ENCODE data around the gene ALAS1. TPM values are rescaled to one million over a fixed set of nuclear protein-coding genes. Genes with fewer than 3 reads are reported as not detected.
A peak's percentile ranks its signal among the peaks of the same experiment; 100 is the strongest.
"Not testable (repeated sequence)": the region's sequence is repeated elsewhere in the genome, so short reads cannot be mapped to it uniquely, and the experiment has no call there.

ALAS1 gene
- 47.8 and 53.0 TPM in 2 replicates for total RNA-seq
- long read RNA-seq, transcript ALAS1-204 (11 exons, 2,125 nt), result major isoform, 45 of 85 reads
- long read RNA-seq, transcript ALAS1-201 (11 exons, 2,212 nt), result minor isoform, 5 of 85 reads
- long read RNA-seq, transcript ALAS1-205 (12 exons, 2,356 nt), result minor isoform, 18 of 85 reads
- long read RNA-seq, partial matches to known transcripts, result 12 of 85 reads
- long read RNA-seq, other reads (novel, unspliced or antisense), result 5 of 85 reads

DNA sequence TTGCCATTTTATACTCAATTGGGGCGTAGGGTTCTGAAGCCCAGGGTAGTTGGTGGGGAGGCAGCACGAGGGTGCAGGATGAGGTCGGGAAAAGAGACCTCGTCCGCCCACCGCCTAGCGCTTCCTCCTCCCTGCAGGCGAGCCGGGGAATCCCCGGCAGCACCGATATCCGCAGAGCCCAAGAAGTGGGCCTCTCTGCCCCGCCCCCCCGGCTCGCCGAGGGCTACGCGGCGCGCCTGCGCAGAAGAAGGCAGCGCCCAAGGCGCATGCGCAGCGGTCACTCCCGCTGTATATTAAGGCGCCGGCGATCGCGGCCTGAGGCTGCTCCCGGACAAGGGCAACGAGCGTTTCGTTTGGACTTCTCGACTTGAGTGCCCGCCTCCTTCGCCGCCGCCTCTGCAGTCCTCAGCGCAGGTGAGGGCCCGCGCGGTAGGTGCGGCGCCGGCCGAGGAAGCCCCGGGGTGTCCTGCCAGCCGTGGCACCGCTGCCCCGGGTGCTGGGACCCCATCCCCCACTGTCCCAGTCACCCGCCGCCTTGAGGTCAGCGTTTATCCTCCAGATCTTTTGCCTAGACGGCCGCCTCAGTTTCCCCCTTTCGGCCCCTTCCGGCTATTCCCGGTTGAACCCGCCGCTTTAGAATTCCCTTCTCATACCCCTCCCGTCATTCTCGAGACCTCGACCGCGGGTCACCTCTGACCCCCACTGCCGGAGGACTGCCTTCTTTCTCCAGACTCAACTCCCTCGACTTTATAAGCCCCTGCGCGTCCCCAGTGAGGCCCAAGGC, at the start of gene ALAS1:
Gene ALAS1, plus strand, starts transcription at position 319 of the 784 bp plus-strand sequence. CDS start 1,082 bp downstream, outside the sequence.
- Mint-ChIP-seq H3K27me3 (ENCODE audit: low read depth) (no peaks in the 10 kb centered on the region), H3K27ac (ENCODE audit: unreplicated experiment) (peak within 1 kb of the TSS; percentile 98), H3K9me3 (no peaks in the 10 kb centered on the region), H3K36me3 (ENCODE audit: low read depth) (peaks cover 6% of the 10 kb centered on the region), H3K4me1 (peaks cover 26% of the 10 kb centered on the region), H3K4me3 (peak within 1 kb of the TSS; percentile 99)
- TF ChIP-seq, protein P1, sequence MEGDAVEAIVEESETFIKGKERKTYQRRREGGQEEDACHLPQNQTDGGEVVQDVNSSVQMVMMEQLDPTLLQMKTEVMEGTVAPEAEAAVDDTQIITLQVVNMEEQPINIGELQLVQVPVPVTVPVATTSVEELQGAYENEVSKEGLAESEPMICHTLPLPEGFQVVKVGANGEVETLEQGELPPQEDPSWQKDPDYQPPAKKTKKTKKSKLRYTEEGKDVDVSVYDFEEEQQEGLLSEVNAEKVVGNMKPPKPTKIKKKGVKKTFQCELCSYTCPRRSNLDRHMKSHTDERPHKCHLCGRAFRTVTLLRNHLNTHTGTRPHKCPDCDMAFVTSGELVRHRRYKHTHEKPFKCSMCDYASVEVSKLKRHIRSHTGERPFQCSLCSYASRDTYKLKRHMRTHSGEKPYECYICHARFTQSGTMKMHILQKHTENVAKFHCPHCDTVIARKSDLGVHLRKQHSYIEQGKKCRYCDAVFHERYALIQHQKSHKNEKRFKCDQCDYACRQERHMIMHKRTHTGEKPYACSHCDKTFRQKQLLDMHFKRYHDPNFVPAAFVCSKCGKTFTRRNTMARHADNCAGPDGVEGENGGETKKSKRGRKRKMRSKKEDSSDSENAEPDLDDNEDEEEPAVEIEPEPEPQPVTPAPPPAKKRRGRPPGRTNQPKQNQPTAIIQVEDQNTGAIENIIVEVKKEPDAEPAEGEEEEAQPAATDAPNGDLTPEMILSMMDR (conservative IDR thresholded peaks at IDR 0.05), result peak; percentile 52
- peak; percentile 97 for DNase-seq (ENCODE audit: low read depth, low spot score)

DNA sequence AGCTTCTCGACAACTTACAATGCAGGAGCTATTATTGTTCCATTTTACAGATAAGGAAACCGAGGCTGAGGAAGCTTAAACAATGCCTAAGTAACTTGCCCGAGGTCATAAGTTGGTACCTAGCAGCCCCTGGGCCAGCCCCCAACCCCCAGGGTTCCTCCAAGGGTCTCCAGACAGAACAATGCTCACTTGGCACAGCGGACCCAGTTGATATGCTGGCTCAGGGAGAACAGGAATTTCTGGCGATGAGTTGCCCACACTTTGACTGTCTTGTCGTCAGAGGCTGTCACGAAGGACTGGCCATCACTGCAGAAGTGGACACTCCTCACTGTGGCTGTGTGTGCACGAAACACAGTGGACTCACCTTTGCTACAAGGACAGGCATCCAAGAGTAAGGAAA, 48.9 kb upstream of the ALAS1 start:
- Mint-ChIP-seq H3K27ac (ENCODE audit: unreplicated experiment) (no peak overlapping the region), H3K27me3 (ENCODE audit: low read depth) (no peaks in the 10 kb centered on the region), H3K4me3 (no peak overlapping the region), H3K4me1 (peaks cover 22% of the 10 kb centered on the region), H3K36me3 (ENCODE audit: low read depth) (no peaks in the 10 kb centered on the region), H3K9me3 (no peaks in the 10 kb centered on the region)
- TF ChIP-seq, protein P1 (conservative IDR thresholded peaks at IDR 0.05), result no peak
- DNase-seq (ENCODE audit: low read depth, low spot score), result no peak

DNA sequence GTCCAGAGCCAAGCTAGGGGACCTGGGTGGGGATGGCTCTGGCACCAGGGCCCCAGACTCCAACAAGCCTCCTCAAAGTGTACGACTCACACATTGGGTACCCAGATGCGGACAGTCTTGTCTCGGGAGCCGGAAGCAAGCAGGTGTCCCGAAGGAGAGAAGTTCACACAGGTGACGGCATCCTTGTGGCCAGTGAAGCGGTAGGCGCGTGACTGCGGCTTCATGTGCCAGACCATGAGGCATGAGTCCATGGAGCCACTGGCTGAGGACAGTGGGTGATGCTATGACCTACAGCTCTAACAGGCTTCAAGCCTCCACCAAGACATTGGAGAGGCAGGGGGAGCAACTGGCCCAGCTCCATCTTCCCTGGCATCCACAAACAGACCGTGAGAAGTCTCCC, 48.2 kb upstream of the ALAS1 start:
- DNase-seq (ENCODE audit: low read depth, low spot score), result no peak
- H3K36me3 Mint-ChIP-seq (ENCODE audit: low read depth), result no peaks in the 10 kb centered on the region
- H3K4me1 Mint-ChIP-seq, result peaks cover 20% of the 10 kb centered on the region
- H3K27ac Mint-ChIP-seq (ENCODE audit: unreplicated experiment), result no peak overlapping the region
- TF ChIP-seq, protein P1 (conservative IDR thresholded peaks at IDR 0.05), result no peak
- peak overlapping the region; percentile 38 for H3K4me3 Mint-ChIP-seq
- H3K9me3 Mint-ChIP-seq, result no peaks in the 10 kb centered on the region
- no peaks in the 10 kb centered on the region for H3K27me3 Mint-ChIP-seq (ENCODE audit: low read depth)

DNA sequence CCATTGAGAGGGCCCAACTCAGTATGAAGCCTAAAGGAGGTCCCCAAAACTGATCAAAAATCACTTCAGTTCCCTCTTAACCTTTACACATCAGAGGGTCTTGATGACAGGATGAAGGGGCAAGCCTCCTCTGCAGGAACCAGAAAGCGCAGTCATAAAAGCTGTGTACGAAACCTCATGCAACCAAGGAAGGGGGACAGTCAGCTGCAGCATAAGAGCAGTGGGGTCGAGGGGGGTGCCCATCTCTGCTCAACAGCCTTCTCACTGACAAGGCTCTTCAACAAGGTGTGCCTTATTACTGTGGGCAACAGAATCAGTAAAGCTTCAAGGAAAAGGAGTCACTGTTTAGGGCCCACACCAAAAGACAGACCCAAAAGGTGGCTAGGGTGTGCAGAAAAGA, 47.6 kb upstream of the ALAS1 start:
- H3K9me3 Mint-ChIP-seq, result no peaks in the 10 kb centered on the region
- no peak for DNase-seq (ENCODE audit: low read depth, low spot score)
- H3K27ac Mint-ChIP-seq (ENCODE audit: unreplicated experiment), result no peak overlapping the region
- no peaks in the 10 kb centered on the region for H3K27me3 Mint-ChIP-seq (ENCODE audit: low read depth)
- H3K36me3 Mint-ChIP-seq (ENCODE audit: low read depth), result no peaks in the 10 kb centered on the region
- TF ChIP-seq, protein P1 (conservative IDR thresholded peaks at IDR 0.05), result no peak
- H3K4me3 Mint-ChIP-seq, result no peak overlapping the region
- peaks cover 23% of the 10 kb centered on the region for H3K4me1 Mint-ChIP-seq

DNA sequence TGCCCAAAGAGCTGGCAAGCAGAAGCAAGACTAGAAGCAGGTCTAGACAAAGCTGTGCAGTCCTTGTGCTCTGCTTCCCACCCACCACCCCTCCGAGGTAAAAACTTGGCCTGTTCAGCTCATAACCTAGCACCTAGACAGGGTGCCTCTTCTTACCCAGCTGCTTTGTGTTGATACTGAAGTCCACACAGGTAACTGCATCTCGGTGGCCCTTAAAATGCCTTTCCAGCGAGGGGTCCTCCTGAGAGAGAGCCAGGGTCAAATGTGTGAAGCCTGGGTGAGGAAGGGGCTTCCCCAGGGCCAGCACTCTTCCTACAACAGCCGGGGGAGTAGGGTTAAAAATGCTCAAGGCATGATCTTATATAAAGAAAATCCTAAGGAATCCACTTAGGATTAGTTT, 47.1 kb upstream of the ALAS1 start:
- Mint-ChIP-seq H3K4me1 (peaks cover 23% of the 10 kb centered on the region), H3K27me3 (ENCODE audit: low read depth) (no peaks in the 10 kb centered on the region), H3K27ac (ENCODE audit: unreplicated experiment) (no peak overlapping the region), H3K9me3 (no peaks in the 10 kb centered on the region), H3K36me3 (ENCODE audit: low read depth) (no peaks in the 10 kb centered on the region), H3K4me3 (peak overlapping the region; percentile 19)
- TF ChIP-seq, protein P1 (conservative IDR thresholded peaks at IDR 0.05), result no peak
- no peak for DNase-seq (ENCODE audit: low read depth, low spot score)

DNA sequence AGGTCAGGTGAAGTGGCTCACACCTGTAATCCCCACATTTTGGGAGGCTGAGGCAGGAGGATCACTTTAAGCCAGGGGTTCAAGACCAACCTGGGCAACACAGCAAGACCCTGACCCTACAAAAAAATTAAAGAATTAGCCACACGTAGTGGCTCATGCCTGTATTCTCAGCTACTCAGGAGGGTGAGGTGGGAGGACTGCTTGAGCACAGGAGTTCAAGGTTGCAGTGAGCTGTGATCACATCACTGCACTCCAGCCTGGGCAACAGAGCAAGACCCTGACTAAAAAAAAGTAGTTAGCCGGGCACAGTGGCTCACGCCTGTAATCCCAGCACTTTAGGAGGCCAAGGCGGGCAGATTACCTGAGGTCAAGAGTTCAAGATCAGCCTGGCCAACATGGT, 46.0 kb upstream of the ALAS1 start:
- H3K4me3 Mint-ChIP-seq, result peak overlapping the region; percentile 74
- not testable (repeated sequence) for DNase-seq (ENCODE audit: low read depth, low spot score); H3K27me3 Mint-ChIP-seq (ENCODE audit: low read depth); H3K27ac Mint-ChIP-seq (ENCODE audit: unreplicated experiment); H3K9me3 Mint-ChIP-seq; H3K36me3 Mint-ChIP-seq (ENCODE audit: low read depth)
- peaks cover 23% of the 10 kb centered on the region for H3K4me1 Mint-ChIP-seq

Data from neural crest cell (in vitro differentiated cells).